CD4-positive, alpha-beta T cell treated with Interferon gamma for 1 hour (primary cell): Measurements from ENCODE around the gene RBM47.
"Not testable (repeated sequence)": the region's sequence is repeated elsewhere in the genome, so short reads cannot be mapped to it uniquely, and the experiment has no call there.

Experiments used
- DNase-seq: peaks from one replicate; pipeline ENCODE4 v3.0.0-alpha.2; 2020

Gene RBM47

DNA sequence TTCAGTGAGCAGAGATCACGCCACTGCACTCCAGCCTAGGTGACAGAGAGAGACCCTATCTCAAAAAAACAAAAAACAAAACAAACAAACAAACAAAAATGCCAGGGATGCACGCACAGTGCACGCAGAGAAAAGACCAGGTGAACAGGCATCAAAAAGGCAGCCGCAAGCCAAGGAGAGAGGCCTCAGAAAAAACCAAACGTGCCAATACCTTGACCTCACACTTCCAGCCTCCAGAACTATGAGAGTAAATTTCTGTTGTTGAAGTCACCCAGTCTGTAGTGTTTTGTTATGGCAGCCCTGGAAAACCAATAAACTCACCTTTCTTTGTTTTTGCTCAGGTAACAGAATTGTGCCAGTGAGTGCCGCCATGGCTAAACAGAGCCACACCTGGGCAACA is 228.6 kb downstream of the RBM47 start:
- DNase-seq = no peak

DNA sequence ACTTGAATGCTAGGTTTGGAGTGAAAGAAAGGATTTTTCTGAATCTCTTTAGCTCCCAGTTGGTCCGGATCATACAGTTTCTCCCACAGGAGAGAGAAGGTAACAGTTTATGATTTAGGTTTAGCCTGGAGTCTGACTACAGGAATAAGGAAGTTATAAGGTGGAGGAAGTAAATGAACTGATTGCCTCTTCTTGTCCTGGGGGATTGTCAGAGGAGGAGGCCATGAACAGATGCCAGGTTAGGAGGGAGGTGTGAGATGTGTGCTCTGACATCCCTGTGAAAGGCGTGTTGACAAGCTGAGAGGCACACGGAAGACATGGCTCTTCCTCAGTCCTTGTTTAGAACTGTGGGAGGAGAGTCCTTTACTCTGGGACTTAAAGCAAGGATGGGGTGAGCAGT is 230.1 kb downstream of the RBM47 start:
- DNase-seq = no peak

DNA sequence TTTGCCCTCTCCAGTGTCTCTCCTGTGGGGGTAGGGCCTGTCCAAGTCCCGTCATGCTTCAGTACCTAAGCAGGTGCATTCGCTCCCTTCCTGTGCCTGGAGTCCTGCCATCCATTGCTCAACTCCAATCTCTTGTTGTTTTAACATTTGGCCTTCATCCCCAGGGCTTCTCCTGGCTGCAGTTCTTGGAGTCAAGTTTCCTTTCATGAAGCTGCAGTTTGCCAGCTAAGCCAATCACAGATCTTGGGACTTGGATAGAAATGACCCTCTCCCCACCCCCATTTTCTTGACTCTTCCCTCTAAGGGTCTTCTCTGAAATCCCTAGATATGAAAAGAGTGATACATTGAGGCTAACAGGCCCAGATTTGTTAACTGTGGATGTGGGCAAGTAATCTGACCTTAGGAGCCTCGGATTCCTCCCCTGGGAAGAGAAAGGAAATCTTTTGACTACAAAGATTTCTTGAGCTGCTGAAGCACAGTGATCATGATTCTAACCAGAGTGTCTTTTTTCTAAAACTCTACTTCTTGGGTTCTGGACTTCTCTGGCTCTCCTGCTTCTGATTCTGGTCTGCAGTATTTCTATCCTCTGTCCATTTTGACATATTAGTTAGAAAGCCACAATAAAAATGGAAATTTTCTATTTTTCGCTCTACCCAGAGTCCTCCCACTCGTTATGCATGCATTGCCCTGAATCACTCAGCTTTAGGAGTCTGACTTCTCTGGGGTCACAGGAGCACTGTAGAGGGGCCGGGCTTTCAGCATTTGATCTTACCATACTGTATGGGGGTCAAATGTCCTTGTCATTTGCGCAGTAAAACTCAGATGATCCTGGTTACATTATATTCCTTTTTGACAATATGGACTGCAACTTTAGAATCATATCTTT is 233.5 kb downstream of the RBM47 start:
- no peak for DNase-seq

DNA sequence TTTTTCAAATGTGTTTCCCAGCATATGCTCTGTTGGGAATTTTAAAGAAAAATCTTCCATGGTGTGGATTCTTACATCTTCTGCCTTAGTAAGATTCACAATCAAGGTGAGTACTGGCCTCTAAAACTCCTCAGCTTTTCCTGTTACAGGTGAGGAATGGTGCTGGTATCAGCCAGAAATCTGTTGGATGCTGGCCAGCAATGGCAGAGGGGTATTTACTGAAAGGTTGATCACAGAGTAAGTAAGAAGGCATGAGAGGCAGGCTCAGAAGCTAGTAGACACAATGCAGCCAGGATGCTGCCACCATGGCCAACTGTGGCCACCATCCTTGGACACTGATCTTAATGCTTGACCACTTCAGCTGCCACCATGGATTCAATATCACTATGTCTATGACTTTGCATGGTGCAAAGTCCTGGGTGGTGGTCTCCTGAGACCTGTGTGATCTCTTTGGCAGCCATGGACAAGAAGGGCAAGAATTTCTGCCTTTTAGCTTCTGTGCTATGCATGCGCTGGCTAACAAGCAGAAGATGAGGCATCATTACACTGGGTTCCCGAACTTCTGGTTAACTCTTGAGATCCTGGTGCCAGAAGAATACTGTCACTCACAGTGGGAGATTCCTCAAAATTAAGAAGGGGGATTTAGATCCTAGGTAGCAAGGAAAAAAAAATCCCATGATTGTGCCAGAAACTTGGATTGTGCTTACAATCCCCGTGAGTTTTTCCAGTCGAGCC is 234.3 kb downstream of the RBM47 start:
- no peak for DNase-seq

DNA sequence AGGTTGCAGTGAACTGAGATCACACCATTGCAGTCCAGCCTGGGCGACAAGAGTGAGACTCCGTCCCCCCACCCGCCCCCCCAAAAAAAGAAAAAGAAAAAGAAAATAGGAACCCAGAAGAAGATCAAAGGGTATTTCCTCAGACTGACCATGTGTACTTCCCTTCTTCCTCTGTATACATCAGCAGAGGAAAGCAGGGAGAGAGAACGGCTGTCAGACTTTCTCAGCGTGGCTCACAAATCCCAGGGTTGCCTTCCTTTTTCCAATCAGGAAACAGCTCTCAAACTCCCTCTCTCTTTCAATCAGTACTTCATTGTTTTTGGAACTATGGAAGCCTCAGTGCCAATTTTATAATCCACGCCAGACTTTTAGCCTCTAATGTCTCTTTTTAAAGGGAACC is 235.4 kb downstream of the RBM47 start:
- DNase-seq = no peak

DNA sequence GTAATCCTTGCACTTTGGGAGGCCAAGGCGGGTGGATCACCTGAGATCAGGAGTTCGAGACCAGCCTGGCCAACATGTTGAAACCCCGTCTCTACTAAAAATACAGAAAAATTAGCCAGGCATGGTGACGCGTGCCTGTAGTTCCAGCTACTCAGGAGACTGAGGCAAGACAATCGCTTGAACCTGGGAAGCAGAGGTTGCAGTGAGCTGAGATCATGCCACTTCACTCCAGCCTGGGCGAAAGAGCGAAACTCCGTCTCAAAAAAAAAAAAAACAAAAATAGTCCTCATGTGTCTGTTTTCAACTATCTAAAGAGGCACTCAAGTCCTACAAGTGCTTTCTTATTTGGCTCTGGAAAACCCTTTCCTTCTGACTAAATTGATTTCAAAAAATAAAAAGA is 237.4 kb downstream of the RBM47 start:
- not testable (repeated sequence) for DNase-seq

DNA sequence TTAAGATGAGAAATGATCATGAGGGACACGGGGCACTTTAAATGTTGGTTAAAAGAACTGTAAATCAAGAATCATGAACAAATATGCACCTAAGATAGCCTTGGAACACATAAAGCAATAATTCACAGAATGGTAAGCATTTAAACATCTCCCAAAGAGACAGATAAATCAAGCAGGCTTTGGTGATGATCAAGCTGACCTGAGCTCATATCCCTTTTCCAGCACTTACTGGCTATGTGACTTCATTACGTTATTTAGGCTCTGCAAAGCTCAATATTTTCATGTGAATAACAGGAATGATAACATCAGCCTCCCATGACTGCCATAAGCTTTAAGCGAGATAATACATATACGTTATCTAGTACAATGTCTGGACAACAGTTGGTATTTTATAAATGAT is 239.7 kb downstream of the RBM47 start:
- no peak for DNase-seq

DNA sequence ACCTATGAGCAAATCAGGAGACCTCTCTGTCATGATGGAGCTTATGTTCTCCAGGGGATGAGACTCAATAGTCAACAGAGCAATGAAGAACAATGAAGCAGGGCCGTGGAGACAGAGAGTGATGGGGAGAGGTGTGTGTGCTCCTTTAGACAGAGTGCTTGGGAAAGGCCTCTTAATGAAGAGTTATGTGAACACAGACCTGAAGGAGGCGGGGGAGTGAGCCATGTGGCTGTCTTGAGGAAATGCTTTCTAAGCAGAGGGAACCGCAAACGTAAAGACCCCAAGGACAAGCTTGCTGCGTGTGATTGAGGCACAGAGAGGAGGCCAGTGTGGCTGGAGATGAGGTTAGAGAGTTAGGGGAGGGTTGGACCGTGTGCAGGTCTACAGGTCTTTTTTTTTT is 241.4 kb downstream of the RBM47 start:
- no peak for DNase-seq

DNA sequence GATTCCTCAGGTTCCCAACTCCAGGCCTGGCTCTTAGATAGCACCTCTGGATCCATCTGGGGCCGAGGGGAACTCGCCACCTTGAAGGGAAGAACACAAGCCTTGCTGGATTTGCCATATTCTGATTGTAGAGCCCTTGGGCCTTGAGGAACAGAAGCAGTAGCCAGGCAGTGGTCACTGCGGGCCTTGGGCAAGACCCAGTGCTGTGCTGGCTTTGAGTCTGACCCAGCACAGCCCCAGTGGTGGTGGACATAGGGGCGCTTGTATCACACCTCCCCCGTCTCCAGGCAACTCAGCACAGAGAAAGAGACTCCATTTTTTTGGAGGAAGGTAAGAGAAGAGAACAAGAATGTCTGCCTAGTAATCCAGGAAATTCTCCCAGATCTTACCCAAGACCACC is 249.0 kb downstream of the RBM47 start:
- no peak for DNase-seq

DNA sequence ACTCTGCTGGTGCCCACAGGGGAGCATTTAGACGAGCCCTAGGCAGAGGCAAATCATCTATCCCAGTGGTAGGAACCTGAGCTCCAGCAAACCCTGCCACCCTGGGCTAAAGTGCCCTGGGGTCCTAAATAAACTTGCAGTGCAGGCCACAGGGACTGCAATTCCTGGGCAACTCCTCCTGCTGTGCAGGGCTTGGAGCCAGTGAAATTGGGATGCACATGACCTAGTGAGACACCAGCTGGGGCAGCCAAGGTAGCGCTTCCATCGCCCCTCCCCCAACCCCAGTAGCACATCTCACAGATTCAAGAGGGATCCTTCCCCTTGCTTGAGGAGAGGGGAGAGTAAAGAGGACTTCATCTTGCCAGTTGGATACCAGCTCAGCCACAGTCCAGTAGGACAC is 250.4 kb downstream of the RBM47 start:
- DNase-seq = no peak

DNA sequence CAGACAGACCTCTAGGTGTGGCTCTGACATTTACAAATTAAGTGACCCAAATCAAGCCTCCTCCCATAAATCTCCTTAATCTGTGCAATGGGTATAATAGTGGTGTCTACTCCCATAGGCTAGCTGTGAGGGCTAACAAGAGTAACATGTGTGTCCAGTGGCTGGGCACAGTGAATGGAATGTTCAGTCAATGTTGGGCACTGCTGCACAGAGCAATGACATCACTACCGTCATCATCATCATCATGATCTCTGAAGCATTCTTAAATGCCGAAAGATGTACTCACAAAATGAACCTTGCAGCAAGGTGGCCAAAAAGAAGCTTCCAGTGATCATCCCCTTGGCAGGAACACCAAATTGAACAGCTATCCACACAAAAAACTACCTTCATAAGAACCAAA is 251.0 kb downstream of the RBM47 start:
- no peak for DNase-seq

DNA sequence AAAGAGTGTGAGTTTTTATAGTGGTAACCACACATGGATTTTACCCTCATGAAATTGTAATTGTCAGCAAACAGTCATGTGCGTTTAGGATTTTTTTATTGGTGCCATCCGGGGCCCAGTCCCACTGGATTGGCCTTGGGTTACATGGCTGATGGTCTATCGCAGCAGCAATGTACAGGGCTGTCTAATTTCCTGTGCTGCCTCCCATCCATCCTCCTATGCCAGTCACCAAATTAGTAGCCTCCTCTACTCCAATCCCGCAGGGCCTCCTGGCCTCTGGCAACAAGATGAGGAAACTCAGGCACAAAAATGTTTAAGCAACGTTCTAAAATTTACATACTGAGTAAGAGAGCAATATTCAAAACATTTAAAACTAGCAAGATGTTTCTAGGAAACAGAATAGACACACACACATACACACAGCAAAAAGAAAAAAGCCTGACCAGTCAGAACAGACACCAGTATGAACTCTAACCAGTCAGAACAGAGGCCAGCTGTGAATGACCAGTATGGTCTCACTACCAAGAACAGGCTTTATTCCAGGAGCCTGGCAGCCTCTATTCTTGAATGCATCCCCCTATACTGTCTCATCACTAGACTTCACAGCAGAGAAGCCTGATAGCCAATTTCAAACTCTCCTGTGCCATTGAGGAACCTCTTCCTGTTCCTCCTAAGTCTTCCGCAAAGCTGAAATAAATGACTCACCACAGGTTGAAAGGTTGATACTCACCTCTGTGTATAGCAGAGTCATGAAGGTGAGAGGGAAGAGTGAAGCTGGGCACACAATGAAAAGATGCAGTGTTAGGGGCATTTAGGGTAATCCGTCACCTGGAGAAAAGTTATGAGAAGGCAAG is 251.9 kb downstream of the RBM47 start:
- DNase-seq = no peak

DNA sequence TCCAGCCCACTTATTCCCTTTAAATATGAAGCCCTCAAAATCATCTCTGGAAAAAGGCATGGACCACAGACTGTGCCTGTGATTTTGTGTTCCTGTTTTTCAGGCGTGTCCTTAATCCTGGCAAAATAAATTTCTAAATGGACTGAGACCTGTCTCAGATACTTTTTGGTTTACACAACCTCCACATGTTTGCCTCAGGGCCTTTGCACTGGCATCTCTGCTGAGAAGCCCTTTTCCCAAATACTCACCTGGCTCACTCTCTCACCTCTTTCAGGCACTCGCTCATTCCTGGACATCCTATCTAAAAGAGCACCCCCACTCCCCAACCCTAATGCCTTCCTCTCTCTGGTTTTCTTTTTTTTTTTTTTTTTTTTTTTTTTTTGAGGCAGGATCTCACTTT is 254.0 kb downstream of the RBM47 start:
- DNase-seq = no peak

DNA sequence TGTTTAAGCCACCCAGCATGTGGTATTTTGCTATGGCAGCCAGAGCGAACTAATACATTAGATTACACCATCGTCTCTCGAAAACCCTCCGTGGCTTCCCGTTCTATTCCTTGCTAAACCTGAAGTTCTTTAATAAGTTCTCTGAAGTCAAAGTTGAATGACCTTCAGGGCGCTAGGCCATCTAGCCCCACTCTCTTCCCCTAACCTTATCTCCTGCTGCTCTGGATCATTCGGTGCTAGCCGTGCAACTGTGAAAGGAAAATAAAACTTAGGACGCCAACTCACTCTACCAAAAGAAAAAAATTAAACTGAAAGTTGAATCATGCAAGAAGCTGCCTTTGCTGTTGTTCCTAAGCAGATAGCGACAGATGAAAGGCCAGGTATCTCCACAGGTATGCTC is 254.6 kb downstream of the RBM47 start:
- DNase-seq = no peak

DNA sequence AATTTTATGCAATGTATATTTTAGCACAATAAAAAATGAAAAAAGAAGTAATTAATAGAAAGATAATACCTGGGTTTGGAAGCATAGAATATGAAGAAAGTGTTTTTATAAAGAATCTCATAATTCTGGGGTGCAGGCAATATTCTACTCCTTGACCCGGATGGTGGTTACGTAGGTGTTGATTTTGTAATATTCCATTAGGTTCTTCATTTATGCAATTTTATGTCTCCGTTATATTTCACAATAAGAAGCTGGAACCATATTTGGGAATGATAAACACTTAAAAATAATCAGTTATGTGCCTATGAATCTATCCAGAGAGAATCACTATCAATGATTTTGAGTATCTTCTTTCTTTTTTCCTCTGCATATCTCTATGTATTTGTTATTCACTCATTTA is 256.0 kb downstream of the RBM47 start:
- no peak for DNase-seq
